ENCODE data around the gene KDELR1. TPM values are rescaled to one million over a fixed set of nuclear protein-coding genes. Genes with fewer than 3 reads are reported as not detected.

KDELR1 gene
- total and polyA plus RNA-seq, 2 donors (not counting 3 experiments of a cell fraction or from before 2014, with no cell fraction given): 199 to 224 TPM

GRCh38 chr19:48395499-48395898, 4.1 kb upstream of the KDELR1 start:
- FAIRE-seq: no peak
- TF ChIP-seq JUN (IDR thresholded peaks at IDR 0.05; ENCODE audit: borderline replicate concordance, insufficient read depth, insufficient read length, low read depth): no peak
- no peak for TF ChIP-seq FOS (IDR thresholded peaks at IDR 0.05; ENCODE audit: borderline replicate concordance, insufficient read depth, low read length)
- no peak for TF ChIP-seq POLR2A (IDR thresholded peaks at IDR 0.05; ENCODE audit: low read depth, low read length)
- no peak for TF ChIP-seq POLR2AphosphoS5 (IDR thresholded peaks at IDR 0.05; ENCODE audit: insufficient read depth, low read depth, low read length)
- no peak for TF ChIP-seq EZH2 (IDR thresholded peaks at IDR 0.05; ENCODE audit: borderline replicate concordance, low read depth, low read length, severe bottlenecking)
- TF ChIP-seq MAX (IDR thresholded peaks at IDR 0.05; ENCODE audit: insufficient read depth, insufficient read length): no peak
- no peak for TF ChIP-seq CTCF (IDR thresholded peaks at IDR 0.05; ENCODE audit: extremely low read depth in 1 of 2, insufficient read depth in 1 of 2, low read depth in 1 of 2, low read length in 2 of 2)
- no peak for TF ChIP-seq MYC (IDR thresholded peaks at IDR 0.05; ENCODE audit: low read depth, low read length)
- TF ChIP-seq GATA2 (IDR thresholded peaks at IDR 0.05; ENCODE audit: insufficient read depth, insufficient read length, low read depth, low read length): no peak
- peaks cover 8% of the 10 kb centered on the region for H3K79me2 ChIP-seq (ENCODE audit: control insufficient read depth, insufficient read depth, low read length)
- peaks cover 10% of the 10 kb centered on the region for H3K4me1 ChIP-seq (ENCODE audit: control insufficient read depth, extremely low read depth, insufficient read depth, low read length)
- ChIA-PET POLR2A (no interaction called here), CTCF (interaction anchor here (1.0 to 1.4 kb wide), 2 partner anchors 50 to 81 kb away, joined by 4 to 6 read pairs; no protein-coding TSS in a partner anchor)
- H3K9ac ChIP-seq (replicated peaks; ENCODE audit: extremely low read depth, insufficient read depth, low read length): no peak overlapping the region
- H3K9me1 ChIP-seq (replicated peaks; ENCODE audit: control insufficient read depth, extremely low read depth, insufficient read depth, low read length): no peaks in the 10 kb centered on the region
- intact Hi-C loops (cut with micrococcal nuclease) (loop anchor here (5.0 kb wide), 1 partner anchor 87 kb away; no protein-coding TSS in a partner anchor), dilution Hi-C loops (cut with MboI; ENCODE audit: extremely low pct_ligation_motif_present, low sequenced_read_pairs) (no loop called here)
- no TSS peak for BruUV-seq (replicated peaks)
- no peak overlapping the region for H3K4me3 ChIP-seq (replicated peaks in 1 of 3; ENCODE audit: insufficient read depth in 1 of 3, low read depth in 1 of 3, low read length in 3 of 3)
- no peaks in the 10 kb centered on the region for H3K9me3 ChIP-seq (replicated peaks; ENCODE audit: control insufficient read depth, insufficient read depth, low read length)
- no peak overlapping the region for H3K27ac ChIP-seq (ENCODE audit: insufficient read depth, low read depth, low read length)
- no peak overlapping the region for H2AFZ ChIP-seq (ENCODE audit: low read depth, low read length)
- H4K20me1 ChIP-seq (replicated peaks; ENCODE audit: control insufficient read depth, extremely low read depth, insufficient read depth, low read length): no peaks in the 10 kb centered on the region
- H3K36me3 ChIP-seq (ENCODE audit: control insufficient read depth in 2 of 2, extremely low read depth in 1 of 2, insufficient read depth in 2 of 2, low read length in 2 of 2): no peaks in the 10 kb centered on the region
- H3K27me3 ChIP-seq (ENCODE audit: control insufficient read depth in 2 of 2, insufficient read depth in 2 of 2, low read length in 2 of 2): peaks cover 21 to 33% of the 10 kb centered on the region in 2 experiments
- no peak for DNase-seq (ENCODE audit: low read depth, low spot score)
- no peak overlapping the region for H3K4me2 ChIP-seq (ENCODE audit: insufficient read depth, low read length)
